ENCODE results near the gene PSD4. TPM values are rescaled to one million over a fixed set of nuclear protein-coding genes. Genes with fewer than 3 reads are reported as not detected.

The PSD4 gene
- polyA plus RNA-seq, 1 experiment, result 0.37 TPM

GRCh38 chr2:113228991-113229716 is 55.4 kb downstream of the PSD4 start:
- CTCF ChIA-PET, result interaction anchor here (1.0 to 1.2 kb wide), 2 partner anchors 25 to 161 kb away, joined by 4 read pairs; no protein-coding TSS in a partner anchor
- no peak for DNase-seq (ENCODE audit: low read depth, low spot score)
- no peak for TF ChIP-seq CTCF (IDR thresholded peaks at IDR 0.05; ENCODE audit: low read depth, low read length)
- Histone ChIP-seq H3K27ac (ENCODE audit: low read depth, low read length) (no peak overlapping the region), H3K27me3 (ENCODE audit: control insufficient read depth, insufficient read depth, low read length) (no peaks in the 10 kb centered on the region), H3K9me3 (ENCODE audit: control insufficient read depth, insufficient read depth, low read length) (no peaks in the 10 kb centered on the region), H3K4me3 (ENCODE audit: low read depth, low read length) (no peak overlapping the region)
- POLR2A ChIA-PET, result no interaction called here

DNA sequence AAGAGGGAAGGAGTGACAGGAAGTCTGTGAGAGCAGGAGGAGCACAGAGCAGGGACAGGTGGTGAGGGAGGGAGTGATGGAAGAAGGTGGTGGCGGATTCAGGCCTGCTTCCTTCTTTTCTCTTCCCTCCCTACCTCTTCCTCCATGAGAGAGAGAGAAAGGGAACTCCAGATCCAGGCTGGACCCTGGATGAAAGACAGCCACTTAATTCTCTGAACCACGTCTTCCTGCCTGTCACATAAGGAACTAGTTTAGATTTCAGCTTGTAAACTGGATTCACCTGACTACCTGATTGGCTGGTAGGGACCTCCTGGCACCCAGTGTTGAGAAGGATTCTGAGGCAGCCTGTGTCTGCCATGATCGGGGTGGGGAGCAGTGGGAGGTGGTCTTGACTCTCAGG is 56.0 kb downstream of the PSD4 start:
- ChIA-PET POLR2A (no interaction called here), CTCF (interaction anchor here (1.0 to 1.2 kb wide), 3 partner anchors 11 to 160 kb away, joined by 3 to 4 read pairs (median 4); no protein-coding TSS in a partner anchor)
- Histone ChIP-seq H3K4me3 (ENCODE audit: low read depth, low read length) (no peak overlapping the region), H3K9me3 (ENCODE audit: control insufficient read depth, insufficient read depth, low read length) (no peaks in the 10 kb centered on the region), H3K27ac (ENCODE audit: low read depth, low read length) (no peak overlapping the region), H3K27me3 (ENCODE audit: control insufficient read depth, insufficient read depth, low read length) (no peaks in the 10 kb centered on the region)
- DNase-seq (ENCODE audit: low read depth, low spot score), result no peak
- no peak for TF ChIP-seq CTCF (IDR thresholded peaks at IDR 0.05; ENCODE audit: low read depth, low read length)

DNA sequence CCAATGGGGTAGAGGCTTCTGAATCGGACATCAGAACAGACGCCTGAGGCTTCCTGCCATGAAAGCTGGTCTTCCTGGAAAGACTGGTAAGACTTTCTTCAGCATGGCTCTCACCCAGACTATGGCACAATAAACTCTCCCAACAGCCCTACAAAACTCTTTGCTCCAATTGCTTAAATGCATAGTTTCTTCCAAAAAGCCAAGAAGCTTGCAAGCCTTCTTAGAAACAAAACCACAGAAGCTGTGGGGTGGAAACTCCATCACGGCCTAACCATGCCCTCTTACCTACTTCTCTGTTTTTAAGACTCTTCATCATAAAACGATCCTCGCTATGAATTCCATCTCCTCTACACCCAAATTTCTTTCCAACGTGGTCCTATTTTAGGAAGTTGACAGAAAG is 56.8 kb downstream of the PSD4 start:
- DNase-seq (ENCODE audit: low read depth, low spot score), result no peak
- Histone ChIP-seq H3K27me3 (ENCODE audit: control insufficient read depth, insufficient read depth, low read length) (no peaks in the 10 kb centered on the region), H3K4me3 (ENCODE audit: low read depth, low read length) (no peak overlapping the region), H3K9me3 (ENCODE audit: control insufficient read depth, insufficient read depth, low read length) (no peaks in the 10 kb centered on the region; the same call in 1 of the 2 replicates), H3K27ac (ENCODE audit: low read depth, low read length) (no peak overlapping the region)
- ChIA-PET POLR2A (no interaction called here), CTCF (interaction anchor here (0.8 to 2.0 kb wide), 4 partner anchors 11 to 92 kb away, joined by 3 to 5 read pairs (median 3); no protein-coding TSS in a partner anchor)
- no peak for TF ChIP-seq CTCF (IDR thresholded peaks at IDR 0.05; ENCODE audit: low read depth, low read length)

- no peak for TF ChIP-seq CTCF (IDR thresholded peaks at IDR 0.05; ENCODE audit: low read depth, low read length)
- no peak overlapping the region for H3K4me3 ChIP-seq (ENCODE audit: low read depth, low read length)
- ChIA-PET POLR2A (no interaction called here), CTCF (interaction anchor here (0.8 to 2.2 kb wide), 6 partner anchors 12 to 93 kb away, joined by 3 to 9 read pairs (median 3); no protein-coding TSS in a partner anchor)
- H3K27ac ChIP-seq (ENCODE audit: low read depth, low read length), result no peak overlapping the region
- no peaks in the 10 kb centered on the region for H3K27me3 ChIP-seq (ENCODE audit: control insufficient read depth, insufficient read depth, low read length)
- H3K9me3 ChIP-seq (ENCODE audit: control insufficient read depth, insufficient read depth, low read length), result no peaks in the 10 kb centered on the region; the same call in 1 of the 2 replicates
- no peak for DNase-seq (ENCODE audit: low read depth, low spot score)
These were observed 57.3 kb downstream of the PSD4 start for GRCh38 chr2:113231064-113231463.

GRCh38 chr2:113232123-113232522 is 58.4 kb downstream of the PSD4 start:
- Histone ChIP-seq H3K27me3 (ENCODE audit: control insufficient read depth, insufficient read depth, low read length) (no peaks in the 10 kb centered on the region), H3K27ac (ENCODE audit: low read depth, low read length) (no peak overlapping the region), H3K4me3 (ENCODE audit: low read depth, low read length) (no peak overlapping the region), H3K9me3 (ENCODE audit: control insufficient read depth, insufficient read depth, low read length) (peaks cover 6% of the 10 kb centered on the region; the same call in 1 of the 2 replicates)
- ChIA-PET CTCF (interaction anchor here (2.0 to 2.2 kb wide), 2 partner anchors 33 to 94 kb away, joined by 5 to 9 read pairs; no protein-coding TSS in a partner anchor), POLR2A (no interaction called here)
- no peak for DNase-seq (ENCODE audit: low read depth, low spot score)
- no peak for TF ChIP-seq CTCF (IDR thresholded peaks at IDR 0.05; ENCODE audit: low read depth, low read length)

All from AG04450 (cell line).